K562 (cell line): ENCODE results near the gene SGSM2. TPM values are rescaled to one million over a fixed set of nuclear protein-coding genes. Genes with fewer than 3 reads are reported as not detected.

Experiments used
- ARNT ChIP-seq, 2 experiments: fragments of 450-650 bp; IDR thresholded peaks; 2 replicates each; pipeline ENCODE4 v1.6.1; 2016; ENCODE audit warnings: mild to moderate bottlenecking in 1 of 2
- CREB1 ChIP-seq, 2 experiments: sonication (generic) in 1 of 2; formaldehyde crosslinking in 1 of 2; IDR thresholded peaks; 2 replicates each; pipeline versions ENCODE4 v1.6.1 to v1.8.0; 2012 to 2022; ENCODE audit warnings: inconsistent platforms in 1 of 2, mild to moderate bottlenecking in 1 of 2, missing genetic modification reagents in 1 of 2, moderate library complexity in 1 of 2
- GATAD2B ChIP-seq: fragments of 450-650 bp; IDR thresholded peaks from 2 replicates; pipeline ENCODE4 v1.6.1; 2017; ENCODE audit warnings: mild to moderate bottlenecking, borderline replicate concordance
- HNRNPLL ChIP-seq: fragments of 200-400 bp; formaldehyde crosslinking; IDR thresholded peaks from 2 replicates; pipeline ENCODE4 v1.6.1; 2017; ENCODE audit warnings: low read length, low read depth, mild to moderate bottlenecking; ENCODE audit not compliant: poor library complexity, severe bottlenecking
- MAZ ChIP-seq, 2 experiments: fragments of 450-650 bp in 1 of 2; sonication (generic) in 1 of 2; formaldehyde crosslinking; IDR thresholded peaks in 1 of 2; conservative IDR thresholded peaks in 1 of 2; 2 replicates each; pipeline versions ENCODE4 v1.4.0 to v1.5.0; 2020; ENCODE audit warnings: mild to moderate bottlenecking in 1 of 2, missing genetic modification reagents in 1 of 2
- MBD2 ChIP-seq: sonication (generic); IDR thresholded peaks from 2 replicates; pipeline ENCODE4 v1.6.1; 2016; ENCODE audit warnings: low read depth, borderline replicate concordance
- NEUROD1 ChIP-seq: fragments of 150-350 bp; IDR thresholded peaks from 2 replicates; pipeline ENCODE4 v1.6.1; 2014; ENCODE audit warnings: borderline replicate concordance, low read length, low read depth; ENCODE audit not compliant: partially characterized antibody
- NRF1 ChIP-seq, 2 experiments: fragments of 450-650 bp; IDR thresholded peaks in 1 of 2; conservative IDR thresholded peaks in 1 of 2; 2 replicates each; pipeline ENCODE4 v1.6.1; 2014; ENCODE audit warnings: mild to moderate bottlenecking in 2 of 2
- PKNOX1 ChIP-seq: fragments of 450-650 bp; IDR thresholded peaks from 2 replicates; pipeline ENCODE4 v1.6.1; 2016
- SAP30 ChIP-seq: fragments of 200-600 bp; sonication (generic); IDR thresholded peaks from 2 replicates; pipeline ENCODE4 v1.6.1; 2012; ENCODE audit warnings: borderline replicate concordance, low read depth, mild to moderate bottlenecking, moderate library complexity, low read length, control low read depth, inconsistent platforms; ENCODE audit not compliant: insufficient read depth, poor library complexity, severe bottlenecking
- SIN3A ChIP-seq, 2 experiments: fragments of 150-350 bp in 1 of 2; IDR thresholded peaks; 2 replicates each; pipeline ENCODE4 v1.6.1; 2011 to 2016; ENCODE audit warnings: borderline replicate concordance in 2 of 2, low read depth in 2 of 2, low read length in 2 of 2, mild to moderate bottlenecking in 2 of 2, moderate library complexity in 2 of 2; ENCODE audit not compliant: control insufficient read depth in 1 of 2
- STAT5B ChIP-seq: fragments of 250-450 bp; sonication (Bioruptor Pico); IDR thresholded peaks from 2 replicates; pipeline ENCODE4 v1.8.0; 2021; ENCODE audit warnings: mild to moderate bottlenecking, inconsistent platforms
- ZNF184 ChIP-seq: sonication (generic); formaldehyde crosslinking; IDR thresholded peaks from 2 replicates; pipeline ENCODE4 v1.5.0; 2020; ENCODE audit warnings: missing genetic modification reagents
- polyA plus RNA-seq, 8 experiments: library from polyadenylated mRNA; depleted of rRNA in 4 of 8; stranded (reverse) in 5 of 8; unstranded in 3 of 8; fragments of >200 nt; fragmentation: Nextera tagmentation in 2 of 8; fragmentation: Illumina TruSeq in 1 of 8; extraction: Ambion mirVana in 2 of 8; extraction: Trizol in 1 of 8; gene quantifications; 2 replicates each; pipeline versions ENCODE4 v1.2.1 to v1.2.3, GENCODE V29; 2011 to 2014; ENCODE audit warnings: inconsistent platforms in 1 of 8, missing spikeins in 1 of 8
- total RNA-seq, 7 experiments: library from RNA; depleted of rRNA in 6 of 7; stranded (reverse); fragments of >200 nt in 6 of 7; fragmentation: Illumina TruSeq in 2 of 7; extraction: Trizol in 2 of 7; gene quantifications; 2 replicates each; pipeline versions ENCODE4 v1.2.1 to v1.2.3, GENCODE V29; 2011 to 2021; ENCODE audit warnings: low replicate concordance in 1 of 7
- TF ChIP-seq, protein P1 (sequence below), 2 experiments: fragments of 450-650 bp in 1 of 2; sonication (generic) in 1 of 2; formaldehyde crosslinking in 1 of 2; IDR thresholded peaks; 2 replicates each; pipeline versions ENCODE4 v1.7.1 to v1.9.0; 2016 to 2022; ENCODE audit warnings: inconsistent platforms in 1 of 2, mild to moderate bottlenecking in 1 of 2, missing genetic modification reagents in 1 of 2

Gene SGSM2
- total and polyA plus RNA-seq, 9 of the 15 experiments (the other 6 are each of a cell fraction or from before 2014, with no cell fraction given) = 0.20 to 26.3 (median 14.8) TPM

DNA sequence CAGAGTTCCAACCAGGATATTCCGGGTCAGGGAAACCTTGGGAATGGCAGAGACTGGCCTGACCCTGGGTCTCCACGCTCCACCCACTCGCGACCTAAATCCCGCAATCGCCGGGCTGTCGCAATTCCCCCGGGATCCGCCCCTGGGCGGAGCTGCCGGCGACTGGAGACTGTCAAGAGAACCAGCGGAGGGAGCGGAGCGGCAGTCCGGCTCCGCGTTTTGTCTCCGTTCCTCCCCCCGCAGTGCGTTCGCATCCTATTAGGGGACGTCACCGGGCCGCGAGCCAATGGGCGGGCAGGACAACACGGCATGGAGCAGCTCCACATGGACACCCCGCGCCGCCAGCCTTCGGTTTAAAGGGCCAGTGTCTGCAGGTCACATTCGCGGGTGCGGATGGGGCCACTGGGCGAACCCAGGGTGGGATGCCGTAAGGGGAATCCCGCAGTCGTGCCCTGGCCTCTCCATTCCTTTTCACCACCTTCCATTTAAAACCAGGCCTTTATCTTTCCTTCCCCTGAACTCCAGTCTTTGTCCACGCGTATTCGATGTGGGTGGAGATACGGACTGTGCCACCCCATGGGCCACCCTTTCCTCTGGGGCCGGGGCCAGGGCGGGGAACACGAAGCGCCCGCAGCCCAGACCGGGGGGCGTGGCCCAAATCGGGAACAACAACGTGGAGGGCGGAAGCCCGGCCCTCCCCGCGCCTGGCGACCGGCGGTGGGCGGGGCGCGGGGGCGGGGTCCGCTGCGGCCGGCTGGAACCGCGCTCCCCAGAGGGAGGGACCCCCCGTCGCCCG lies 64.3 kb downstream of the SGSM2 start (continued):
- TF ChIP-seq, protein P1, sequence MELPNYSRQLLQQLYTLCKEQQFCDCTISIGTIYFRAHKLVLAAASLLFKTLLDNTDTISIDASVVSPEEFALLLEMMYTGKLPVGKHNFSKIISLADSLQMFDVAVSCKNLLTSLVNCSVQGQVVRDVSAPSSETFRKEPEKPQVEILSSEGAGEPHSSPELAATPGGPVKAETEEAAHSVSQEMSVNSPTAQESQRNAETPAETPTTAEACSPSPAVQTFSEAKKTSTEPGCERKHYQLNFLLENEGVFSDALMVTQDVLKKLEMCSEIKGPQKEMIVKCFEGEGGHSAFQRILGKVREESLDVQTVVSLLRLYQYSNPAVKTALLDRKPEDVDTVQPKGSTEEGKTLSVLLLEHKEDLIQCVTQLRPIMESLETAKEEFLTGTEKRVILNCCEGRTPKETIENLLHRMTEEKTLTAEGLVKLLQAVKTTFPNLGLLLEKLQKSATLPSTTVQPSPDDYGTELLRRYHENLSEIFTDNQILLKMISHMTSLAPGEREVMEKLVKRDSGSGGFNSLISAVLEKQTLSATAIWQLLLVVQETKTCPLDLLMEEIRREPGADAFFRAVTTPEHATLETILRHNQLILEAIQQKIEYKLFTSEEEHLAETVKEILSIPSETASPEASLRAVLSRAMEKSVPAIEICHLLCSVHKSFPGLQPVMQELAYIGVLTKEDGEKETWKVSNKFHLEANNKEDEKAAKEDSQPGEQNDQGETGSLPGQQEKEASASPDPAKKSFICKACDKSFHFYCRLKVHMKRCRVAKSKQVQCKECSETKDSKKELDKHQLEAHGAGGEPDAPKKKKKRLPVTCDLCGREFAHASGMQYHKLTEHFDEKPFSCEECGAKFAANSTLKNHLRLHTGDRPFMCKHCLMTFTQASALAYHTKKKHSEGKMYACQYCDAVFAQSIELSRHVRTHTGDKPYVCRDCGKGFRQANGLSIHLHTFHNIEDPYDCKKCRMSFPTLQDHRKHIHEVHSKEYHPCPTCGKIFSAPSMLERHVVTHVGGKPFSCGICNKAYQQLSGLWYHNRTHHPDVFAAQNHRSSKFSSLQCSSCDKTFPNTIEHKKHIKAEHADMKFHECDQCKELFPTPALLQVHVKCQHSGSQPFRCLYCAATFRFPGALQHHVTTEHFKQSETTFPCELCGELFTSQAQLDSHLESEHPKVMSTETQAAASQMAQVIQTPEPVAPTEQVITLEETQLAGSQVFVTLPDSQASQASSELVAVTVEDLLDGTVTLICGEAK (IDR thresholded peaks at IDR 0.05) = 0 out of 2 replicates have a peak, but pooled peaks have one; percentile 12
- TF ChIP-seq, protein P1 (CRISPR knock-in tag; IDR thresholded peaks at IDR 0.05) = no peak
- peak; percentile 59 to 94; a peak in 2 of 4 replicates for TF ChIP-seq SIN3A (IDR thresholded peaks at IDR 0.05; ENCODE audit: borderline replicate concordance in 2 of 2, control insufficient read depth in 1 of 2, low read depth in 2 of 2, low read length in 2 of 2)
- peak in 1 of 2 experiments; percentile 79; a peak in 3 of 4 replicates for TF ChIP-seq MAZ (CRISPR knock-in tag; conservative IDR thresholded peaks at IDR 0.05 in 1 of 2, IDR thresholded peaks at IDR 0.05 in 1 of 2)
- TF ChIP-seq ZNF184 (CRISPR knock-in tag) = no peak
- peak; percentile 44; the same call in 1 of the 2 replicates for TF ChIP-seq PKNOX1
- peak; percentile 77 to 79; a peak in 3 of 4 replicates for TF ChIP-seq NRF1 (conservative IDR thresholded peaks at IDR 0.05 in 1 of 2, IDR thresholded peaks at IDR 0.05 in 1 of 2)
- TF ChIP-seq NEUROD1 = peak; percentile 99
- TF ChIP-seq CREB1 (IDR thresholded peaks at IDR 0.05) = peak; percentile 60; the same call in 1 of the 2 replicates
- TF ChIP-seq CREB1 (CRISPR knock-in tag; IDR thresholded peaks at IDR 0.05) = peak; percentile 88
- no peak for TF ChIP-seq ARNT (IDR thresholded peaks at IDR 0.05)
- TF ChIP-seq HNRNPLL = no peak
- 0 out of 2 replicates have a peak, but pooled peaks have one; percentile 67 for TF ChIP-seq GATAD2B
- no peak for TF ChIP-seq STAT5B (CRISPR knock-in tag)
- 0 out of 2 replicates have a peak, but pooled peaks have one; percentile 17 for TF ChIP-seq MBD2
- TF ChIP-seq SAP30 = peak; percentile 72
